ENCODE measurements around the gene TOPORS. TPM values are rescaled to one million over a fixed set of nuclear protein-coding genes. Genes with fewer than 3 reads are reported as not detected.
A peak's percentile ranks its signal among the peaks of the same experiment; 100 is the strongest.
"Not testable (repeated sequence)": the region's sequence is repeated elsewhere in the genome, so short reads cannot be mapped to it uniquely, and the experiment has no call there.

Gene TOPORS
- total and polyA plus RNA-seq, 5 donors, result 6.2 to 10.9 (median 9.5) TPM

GRCh38 chr9:32533336-32533735 lies 19.1 kb downstream of the TOPORS start:
- Histone ChIP-seq H3K27ac (ENCODE audit: low read length) (no peak overlapping the region), H3K27me3 (ENCODE audit: control insufficient read depth, insufficient read depth) (no peaks in the 10 kb centered on the region), H3K9me3 (ENCODE audit: control insufficient read depth, low read length) (no peaks in the 10 kb centered on the region), H3K4me3 (ENCODE audit: low read length) (no peak overlapping the region), H3K4me1 (ENCODE audit: control insufficient read depth, insufficient read depth, low read length) (no peaks in the 10 kb centered on the region)
- ATAC-seq (no peak), DNase-seq (no peak)
- WGBS, result 95% methylated on average over 6 of the region's 6 CpGs
- intact Hi-C loops (cut with DNase I), result no loop called here

- WGBS, result 13% methylated on average over 2 of the region's 2 CpGs
- DNase-seq (no peak), ATAC-seq (no peak)
- intact Hi-C loops (cut with DNase I), result no loop called here
- Histone ChIP-seq H3K9me3 (ENCODE audit: control insufficient read depth, low read length) (no peaks in the 10 kb centered on the region), H3K4me3 (ENCODE audit: low read length) (peak overlapping the region; percentile 85), H3K27me3 (ENCODE audit: control insufficient read depth, insufficient read depth) (no peaks in the 10 kb centered on the region), H3K27ac (ENCODE audit: low read length) (no peak overlapping the region), H3K4me1 (ENCODE audit: control insufficient read depth, insufficient read depth, low read length) (peaks cover 8% of the 10 kb centered on the region)
These were observed 25.7 kb downstream of the TOPORS start for GRCh38 chr9:32526707-32527048.

- intact Hi-C loops (cut with DNase I), result no loop called here
- Histone ChIP-seq H3K27me3 (ENCODE audit: control insufficient read depth, insufficient read depth) (no peaks in the 10 kb centered on the region), H3K4me3 (ENCODE audit: low read length) (peak within 1 kb of the TSS; percentile 85), H3K9me3 (ENCODE audit: control insufficient read depth, low read length) (no peaks in the 10 kb centered on the region), H3K27ac (ENCODE audit: low read length) (peak within 1 kb of the TSS; percentile 85), H3K4me1 (ENCODE audit: control insufficient read depth, insufficient read depth, low read length) (peaks cover 8% of the 10 kb centered on the region)
- ATAC-seq, result peak; percentile 97 to 98
- DNase-seq, result peak; percentile 96 to 98 (median 96)
- under 1% methylated on average over 37 of the region's 37 CpGs for WGBS
These were observed 26.2 kb downstream of the TOPORS start, which contains the start of gene RIGI for GRCh38 chr9:32526041-32526706. RIGI (minus strand) TSS chr9:32526196; CDS start chr9:32526166, 30 bp downstream.

- no peak for DNase-seq
- peak overlapping the region; percentile 85 for H3K27ac ChIP-seq (ENCODE audit: low read length)
- peak overlapping the region; percentile 85 for H3K4me3 ChIP-seq (ENCODE audit: low read length)
- no peaks in the 10 kb centered on the region for H3K9me3 ChIP-seq (ENCODE audit: control insufficient read depth, low read length)
- peaks cover 8% of the 10 kb centered on the region for H3K4me1 ChIP-seq (ENCODE audit: control insufficient read depth, insufficient read depth, low read length)
- no peaks in the 10 kb centered on the region for H3K27me3 ChIP-seq (ENCODE audit: control insufficient read depth, insufficient read depth)
- intact Hi-C loops (cut with DNase I), result no loop called here
- peak; percentile 7 to 11 for ATAC-seq
- 5% methylated on average over 4 of the region's 4 CpGs for WGBS
These were observed 26.7 kb downstream of the TOPORS start for GRCh38 chr9:32525709-32526030.

GRCh38 chr9:32524892-32525708 lies 27.3 kb downstream of the TOPORS start:
- Histone ChIP-seq H3K4me1 (ENCODE audit: control insufficient read depth, insufficient read depth, low read length) (peaks cover 8% of the 10 kb centered on the region), H3K9me3 (ENCODE audit: control insufficient read depth, low read length) (no peaks in the 10 kb centered on the region), H3K27ac (ENCODE audit: low read length) (no peak overlapping the region), H3K27me3 (ENCODE audit: control insufficient read depth, insufficient read depth) (no peaks in the 10 kb centered on the region), H3K4me3 (ENCODE audit: low read length) (peak overlapping the region; percentile 85)
- WGBS, result 45% methylated on average over 22 of the region's 22 CpGs
- DNase-seq (peak in 1 of 3 donors; percentile 30), ATAC-seq (peak; percentile 25 to 43)
- intact Hi-C loops (cut with DNase I), result no loop called here

GRCh38 chr9:32524558-32524891 lies 27.9 kb downstream of the TOPORS start:
- H3K4me1 ChIP-seq (ENCODE audit: control insufficient read depth, insufficient read depth, low read length); DNase-seq; H3K27me3 ChIP-seq (ENCODE audit: control insufficient read depth, insufficient read depth); H3K27ac ChIP-seq (ENCODE audit: low read length); intact Hi-C loops (cut with DNase I); ATAC-seq; H3K9me3 ChIP-seq (ENCODE audit: control insufficient read depth, low read length): not testable (repeated sequence)
- WGBS, result 88% methylated on average over 11 of the region's 11 CpGs
- H3K4me3 ChIP-seq (ENCODE audit: low read length), result peak overlapping the region; percentile 85

GRCh38 chr9:32523910-32524309 lies 28.5 kb downstream of the TOPORS start:
- Histone ChIP-seq H3K4me1 (ENCODE audit: control insufficient read depth, insufficient read depth, low read length) (peaks cover 8% of the 10 kb centered on the region), H3K27me3 (ENCODE audit: control insufficient read depth, insufficient read depth) (no peaks in the 10 kb centered on the region), H3K9me3 (ENCODE audit: control insufficient read depth, low read length) (no peaks in the 10 kb centered on the region), H3K4me3 (ENCODE audit: low read length) (no peak overlapping the region), H3K27ac (ENCODE audit: low read length) (no peak overlapping the region)
- DNase-seq (no peak), ATAC-seq (no peak)
- 41% methylated on average over 1 of the region's 1 CpG for WGBS
- intact Hi-C loops (cut with DNase I), result no loop called here

- peaks cover 4% of the 10 kb centered on the region for H3K4me1 ChIP-seq (ENCODE audit: control insufficient read depth, insufficient read depth, low read length)
- no peaks in the 10 kb centered on the region for H3K9me3 ChIP-seq (ENCODE audit: control insufficient read depth, low read length)
- no peaks in the 10 kb centered on the region for H3K27me3 ChIP-seq (ENCODE audit: control insufficient read depth, insufficient read depth)
- 94% methylated on average over 1 of the region's 1 CpG for WGBS
- DNase-seq (no peak), ATAC-seq (no peak)
- no peak overlapping the region for H3K4me3 ChIP-seq (ENCODE audit: low read length)
- intact Hi-C loops (cut with DNase I), result no loop called here
- no peak overlapping the region for H3K27ac ChIP-seq (ENCODE audit: low read length)
These were observed 34.1 kb downstream of the TOPORS start for GRCh38 chr9:32518276-32518675.

GRCh38 chr9:32516241-32516640 lies 36.1 kb downstream of the TOPORS start:
- ATAC-seq (no peak), DNase-seq (no peak)
- H3K4me1 ChIP-seq (ENCODE audit: control insufficient read depth, insufficient read depth, low read length), result no peaks in the 10 kb centered on the region
- no peaks in the 10 kb centered on the region for H3K27me3 ChIP-seq (ENCODE audit: control insufficient read depth, insufficient read depth)
- no peaks in the 10 kb centered on the region for H3K9me3 ChIP-seq (ENCODE audit: control insufficient read depth, low read length)
- no peak overlapping the region for H3K27ac ChIP-seq (ENCODE audit: low read length)
- H3K4me3 ChIP-seq (ENCODE audit: low read length), result no peak overlapping the region
- intact Hi-C loops (cut with DNase I), result no loop called here

- no peak overlapping the region for H3K4me3 ChIP-seq (ENCODE audit: low read length)
- H3K9me3 ChIP-seq (ENCODE audit: control insufficient read depth, low read length), result no peaks in the 10 kb centered on the region
- no peaks in the 10 kb centered on the region for H3K27me3 ChIP-seq (ENCODE audit: control insufficient read depth, insufficient read depth)
- intact Hi-C loops (cut with DNase I), result no loop called here
- no peak overlapping the region for H3K27ac ChIP-seq (ENCODE audit: low read length)
- ATAC-seq, result no peak
- H3K4me1 ChIP-seq (ENCODE audit: control insufficient read depth, insufficient read depth, low read length), result no peaks in the 10 kb centered on the region
- peak in 1 of 3 donors; percentile 32 for DNase-seq
- WGBS, result 92% methylated on average over 1 of the region's 1 CpG
These were observed 43.7 kb downstream of the TOPORS start for GRCh38 chr9:32508728-32509127.

GRCh38 chr9:32503008-32503407 lies 49.4 kb downstream of the TOPORS start:
- WGBS, result 81% methylated on average over 3 of the region's 3 CpGs
- DNase-seq, result no peak
- H3K9me3 ChIP-seq (ENCODE audit: control insufficient read depth, low read length), result no peaks in the 10 kb centered on the region

More at GRCh38 chr9:32503008-32503407, 49.4 kb downstream of the TOPORS start:
- no peak for ATAC-seq
- intact Hi-C loops (cut with DNase I), result no loop called here
- Histone ChIP-seq H3K27me3 (ENCODE audit: control insufficient read depth, insufficient read depth) (no peaks in the 10 kb centered on the region), H3K4me3 (ENCODE audit: low read length) (no peak overlapping the region), H3K4me1 (ENCODE audit: control insufficient read depth, insufficient read depth, low read length) (no peaks in the 10 kb centered on the region), H3K27ac (ENCODE audit: low read length) (no peak overlapping the region)
